Natural killer cell treated with Interleukin-12 subunit alpha and Interleukin-12 subunit beta and Interleukin-15 and Interleukin-18, amount 100 ng/mL, for 72 hours (primary cell): Measurements from ENCODE around the gene SMIM41. TPM values are rescaled to one million over a fixed set of nuclear protein-coding genes. Genes with fewer than 3 reads are reported as not detected.
A peak's percentile ranks its signal among the peaks of the same experiment; 100 is the strongest.

ENCODE experiments used
- ATAC-seq, 2 donors: fragments of 150-1000 bp; cut with Tn5 transposase in 1 of 2; sonication (Bioruptor Pico), chemical (Tn5 transposase) in 1 of 2; 2 replicates each; pipeline ENCODE4 v1.10.0; 2021
- DNase-seq: peaks from one replicate; pipeline ENCODE4 v3.0.0; 2022; ENCODE audit warnings: low spot score
- H3K27ac Mint-ChIP-seq, 2 donors: 1 replicate in 1 of 2; 2 replicates in 1 of 2; pipeline ENCODE4 v1.8.0; 2022; ENCODE audit warnings: mixed read lengths in 2 of 2, mild to moderate bottlenecking in 1 of 2, moderate library complexity in 1 of 2
- H3K27me3 Mint-ChIP-seq, 2 donors: 1 replicate in 1 of 2; 2 replicates in 1 of 2; pipeline ENCODE4 v1.8.0; 2022; ENCODE audit warnings: mixed read lengths in 2 of 2
- H3K36me3 Mint-ChIP-seq: one replicate; pipeline ENCODE4 v1.8.0; 2022; ENCODE audit warnings: mixed read lengths
- H3K4me1 Mint-ChIP-seq, 2 donors: 1 replicate in 1 of 2; 2 replicates in 1 of 2; pipeline ENCODE4 v1.8.0; 2022; ENCODE audit warnings: low read depth in 2 of 2, mixed read lengths in 2 of 2, mild to moderate bottlenecking in 1 of 2
- H3K4me3 Mint-ChIP-seq: one replicate; pipeline ENCODE4 v1.8.0; 2022; ENCODE audit warnings: mixed read lengths
- H3K9me3 Mint-ChIP-seq: 2 replicates; pipeline ENCODE4 v1.8.0; 2022; ENCODE audit warnings: mixed read lengths
- total RNA-seq, 2 donors: library from RNA; stranded (reverse); gene quantifications; one replicate each; pipeline ENCODE4 v1.2.3, GENCODE V29; 2022

SMIM41 gene
- total RNA-seq, 2 donors from 2014 or later = not detected

DNA sequence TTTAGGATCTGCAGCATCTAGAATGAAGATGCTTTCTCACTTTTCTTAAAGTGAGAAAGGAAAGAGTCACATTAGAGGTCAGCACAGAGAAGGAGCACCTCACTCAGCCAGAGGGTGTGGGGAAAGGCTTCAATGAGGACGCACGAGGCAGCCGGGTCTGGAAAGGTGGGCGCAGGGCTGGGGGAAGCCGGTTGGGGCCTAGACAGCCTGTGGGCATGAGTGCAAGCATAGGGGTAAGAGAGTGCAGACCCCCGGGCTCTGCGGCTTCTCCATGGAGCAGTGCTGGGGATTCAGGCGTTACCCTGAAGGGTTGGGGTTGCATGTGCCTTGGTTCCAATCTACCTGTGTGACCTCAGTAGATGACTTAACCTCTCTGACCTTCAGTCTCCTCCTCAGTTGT is 62.4 kb downstream of the SMIM41 start:
- no peaks in the 10 kb centered on the region for H3K4me1 Mint-ChIP-seq
- H3K9me3 Mint-ChIP-seq = no peaks in the 10 kb centered on the region
- DNase-seq = no peak
- H3K36me3 Mint-ChIP-seq = no peaks in the 10 kb centered on the region
- no peak overlapping the region for H3K27ac Mint-ChIP-seq
- no peak for ATAC-seq
- H3K4me3 Mint-ChIP-seq = no peak overlapping the region
- peaks cover 0 to 6% of the 10 kb centered on the region in 2 donors for H3K27me3 Mint-ChIP-seq

DNA sequence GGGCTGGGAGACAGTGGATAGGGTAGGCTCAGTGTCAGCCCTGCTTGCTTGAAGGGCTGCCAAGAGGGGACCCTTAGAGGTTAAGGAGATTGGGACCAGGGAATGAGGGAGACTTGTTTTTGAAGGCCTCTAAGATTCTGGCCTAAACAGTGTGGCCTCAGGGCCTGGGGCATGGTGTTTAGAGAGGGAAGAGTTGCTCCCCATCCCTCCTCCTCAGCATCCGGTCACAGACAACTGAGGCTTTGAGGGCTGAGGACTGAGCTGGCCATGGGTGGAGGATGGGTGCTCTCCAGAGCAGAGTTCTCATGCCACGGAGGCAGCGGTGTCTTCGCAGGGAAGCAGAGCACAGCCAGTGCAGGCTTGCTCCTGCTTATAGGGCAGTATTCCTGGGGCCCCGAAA is 62.9 kb downstream of the SMIM41 start:
- no peak for DNase-seq
- no peak for ATAC-seq
- H3K9me3 Mint-ChIP-seq = no peaks in the 10 kb centered on the region
- no peaks in the 10 kb centered on the region for H3K4me1 Mint-ChIP-seq
- H3K27ac Mint-ChIP-seq = no peak overlapping the region
- no peak overlapping the region for H3K4me3 Mint-ChIP-seq
- H3K27me3 Mint-ChIP-seq = peaks cover 0 to 5% of the 10 kb centered on the region in 2 donors
- H3K36me3 Mint-ChIP-seq = no peaks in the 10 kb centered on the region

DNA sequence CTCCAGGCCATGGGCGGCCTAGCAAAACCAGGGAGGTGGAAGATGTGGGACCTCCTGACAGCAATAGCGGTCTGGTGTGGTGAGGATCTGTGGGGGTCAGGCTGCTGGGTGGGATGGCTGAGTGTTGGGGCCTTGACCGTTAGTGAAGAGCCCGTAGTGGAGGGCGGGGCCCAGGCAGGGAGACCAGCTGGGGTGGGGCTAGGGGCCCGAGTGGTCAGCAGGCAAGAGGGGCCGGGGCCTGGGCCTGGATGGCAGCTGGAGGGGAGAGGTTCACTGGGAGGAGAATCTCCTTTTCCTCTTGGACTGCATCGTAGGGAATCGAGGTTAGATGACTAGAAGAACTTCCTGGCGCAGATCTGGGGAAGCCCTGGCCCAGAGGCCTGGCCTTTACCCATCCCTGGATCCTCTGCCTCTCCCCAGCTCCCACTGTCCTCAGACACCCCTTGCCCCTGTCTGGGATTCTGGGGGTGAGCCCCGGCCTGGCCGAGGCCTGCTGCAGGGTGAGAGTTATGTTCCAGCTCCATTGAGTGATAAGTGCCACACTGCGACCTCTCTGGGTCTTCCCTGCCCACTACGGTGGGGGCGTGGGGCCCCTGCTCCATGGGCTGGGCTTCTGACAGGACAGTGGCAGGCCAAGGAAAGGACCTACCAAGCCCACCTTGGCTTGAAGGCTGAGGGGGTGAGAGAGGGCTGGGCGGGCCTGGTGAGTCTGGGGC is 65.2 kb downstream of the SMIM41 start:
- Mint-ChIP-seq H3K27ac (no peak overlapping the region), H3K4me3 (no peak overlapping the region), H3K27me3 (no peaks in the 10 kb centered on the region), H3K36me3 (no peaks in the 10 kb centered on the region), H3K4me1 (no peaks in the 10 kb centered on the region), H3K9me3 (no peaks in the 10 kb centered on the region)
- DNase-seq = no peak
- ATAC-seq = no peak

DNA sequence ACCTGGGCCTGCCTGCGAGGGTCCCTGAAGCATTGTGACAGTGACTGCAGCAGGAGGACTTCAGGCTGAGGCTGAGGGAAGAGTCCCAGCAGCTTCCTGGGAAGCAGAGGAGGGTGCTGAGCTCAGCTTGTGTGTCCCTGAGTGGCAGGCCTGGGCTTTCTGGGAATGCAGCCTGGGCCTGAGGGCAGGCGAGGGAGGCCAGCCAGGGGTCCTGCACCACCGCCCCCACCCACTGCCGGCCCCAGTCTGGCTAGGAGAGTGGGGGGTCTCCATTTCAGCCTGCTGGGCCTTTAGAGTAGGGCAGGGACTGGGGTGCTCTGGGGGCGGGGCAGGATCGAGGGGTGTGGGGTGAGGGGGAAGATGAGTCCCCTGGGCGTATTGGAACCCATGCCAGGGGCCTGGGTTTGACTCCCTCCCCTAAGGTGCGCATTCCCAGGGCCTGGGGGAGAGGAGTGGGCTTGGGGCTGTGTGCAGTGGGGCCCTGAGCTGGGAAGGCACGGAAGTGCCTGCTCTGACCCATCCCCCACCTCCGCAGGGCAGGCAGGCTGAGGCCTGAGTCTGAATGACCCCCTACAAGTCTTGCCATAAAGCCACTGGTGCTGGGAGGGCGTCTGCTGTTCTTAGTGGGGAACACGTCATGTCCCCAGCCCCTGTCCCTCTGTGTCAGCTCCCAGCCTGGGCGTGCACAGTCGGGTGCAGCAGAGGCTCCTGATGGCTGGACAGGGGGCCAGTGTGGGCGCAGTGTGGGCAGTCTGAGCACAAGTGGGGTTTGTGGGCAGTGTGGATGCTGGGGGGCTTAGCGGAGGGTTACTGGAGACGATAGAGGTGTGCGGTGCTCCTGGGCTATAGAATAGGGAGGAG is 66.0 kb downstream of the SMIM41 start:
- H3K4me1 Mint-ChIP-seq = no peaks in the 10 kb centered on the region
- H3K27me3 Mint-ChIP-seq = no peaks in the 10 kb centered on the region
- H3K4me3 Mint-ChIP-seq = no peak overlapping the region
- DNase-seq (no peak), ATAC-seq (no peak)
- no peaks in the 10 kb centered on the region for H3K9me3 Mint-ChIP-seq
- no peak overlapping the region for H3K27ac Mint-ChIP-seq
- no peaks in the 10 kb centered on the region for H3K36me3 Mint-ChIP-seq

DNA sequence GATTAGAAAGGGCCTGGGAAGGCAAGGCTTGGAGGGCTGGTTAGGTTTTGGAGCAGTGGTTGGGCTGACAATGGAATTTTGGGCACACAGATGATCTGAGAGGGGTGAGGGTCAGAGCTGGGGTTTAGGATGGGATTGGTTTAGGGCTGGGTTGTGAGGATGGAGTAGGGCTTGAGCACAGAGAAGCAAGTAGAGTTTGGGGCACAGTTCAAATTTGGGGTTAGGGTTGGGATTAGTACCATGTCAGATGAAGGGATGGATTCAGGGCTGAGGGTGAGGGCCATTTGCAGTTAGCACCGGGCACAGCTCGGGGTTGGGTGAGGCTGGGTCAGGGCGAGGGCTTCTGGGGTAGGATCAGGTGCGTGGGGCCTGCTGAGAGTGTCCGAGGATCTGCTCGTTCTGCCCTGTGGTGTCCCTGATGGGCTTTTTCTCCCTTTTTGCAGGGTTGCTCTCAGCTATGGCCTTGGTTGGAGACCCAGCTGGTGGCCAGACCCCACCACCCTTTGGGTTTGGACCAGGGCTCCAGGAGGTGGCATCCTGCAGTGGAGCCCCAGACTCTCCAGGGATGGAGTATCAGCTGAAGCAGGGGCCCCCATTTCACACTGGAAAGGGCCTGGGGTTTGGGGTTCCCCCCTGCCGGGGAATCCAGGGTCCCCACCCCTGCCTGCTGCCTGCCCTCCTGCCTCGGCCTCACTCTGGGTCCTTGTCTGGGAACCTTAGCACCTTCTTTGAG is 66.8 kb downstream of the SMIM41 start:
- DNase-seq = no peak
- peaks cover 0 to 1% of the 10 kb centered on the region in 2 donors for H3K4me1 Mint-ChIP-seq
- H3K4me3 Mint-ChIP-seq = no peak overlapping the region
- H3K9me3 Mint-ChIP-seq = no peaks in the 10 kb centered on the region
- H3K36me3 Mint-ChIP-seq = no peaks in the 10 kb centered on the region
- no peak for ATAC-seq
- H3K27ac Mint-ChIP-seq = no peak overlapping the region
- no peaks in the 10 kb centered on the region for H3K27me3 Mint-ChIP-seq

DNA sequence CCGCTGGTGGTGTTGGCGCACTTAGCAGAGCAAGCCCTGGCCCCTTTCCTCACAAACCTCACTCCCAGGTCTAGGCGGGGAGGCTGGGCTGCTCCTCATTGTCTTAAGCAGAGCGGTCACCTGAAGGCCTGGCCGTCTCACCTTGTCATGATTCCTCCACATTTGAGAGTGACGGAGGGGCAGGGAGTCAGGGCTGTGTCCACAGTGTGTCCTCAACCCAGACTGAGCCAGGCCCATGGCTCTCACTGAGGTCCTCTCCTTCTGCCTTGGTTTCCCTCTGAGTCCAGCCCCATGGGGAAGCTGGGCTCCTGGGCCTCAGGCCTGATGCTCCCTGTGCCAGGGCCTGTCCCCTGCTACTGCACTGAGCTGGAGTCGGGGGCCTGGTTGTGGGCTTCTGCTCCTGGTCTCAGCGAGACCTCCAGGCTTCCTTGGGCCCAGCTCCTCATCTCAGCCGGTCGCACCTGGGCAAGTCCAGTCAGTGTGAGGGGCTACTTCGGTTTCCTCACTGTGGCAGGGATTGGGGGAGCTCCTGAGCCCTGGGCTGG is 67.4 kb downstream of the SMIM41 start:
- no peak overlapping the region for H3K27ac Mint-ChIP-seq
- ATAC-seq = peak in 1 of 2 donors; percentile 8
- no peaks in the 10 kb centered on the region for H3K36me3 Mint-ChIP-seq
- peaks cover 5 to 7% of the 10 kb centered on the region in 2 donors for H3K4me1 Mint-ChIP-seq
- no peak for DNase-seq
- no peak overlapping the region for H3K4me3 Mint-ChIP-seq
- H3K27me3 Mint-ChIP-seq = no peaks in the 10 kb centered on the region
- H3K9me3 Mint-ChIP-seq = no peaks in the 10 kb centered on the region

DNA sequence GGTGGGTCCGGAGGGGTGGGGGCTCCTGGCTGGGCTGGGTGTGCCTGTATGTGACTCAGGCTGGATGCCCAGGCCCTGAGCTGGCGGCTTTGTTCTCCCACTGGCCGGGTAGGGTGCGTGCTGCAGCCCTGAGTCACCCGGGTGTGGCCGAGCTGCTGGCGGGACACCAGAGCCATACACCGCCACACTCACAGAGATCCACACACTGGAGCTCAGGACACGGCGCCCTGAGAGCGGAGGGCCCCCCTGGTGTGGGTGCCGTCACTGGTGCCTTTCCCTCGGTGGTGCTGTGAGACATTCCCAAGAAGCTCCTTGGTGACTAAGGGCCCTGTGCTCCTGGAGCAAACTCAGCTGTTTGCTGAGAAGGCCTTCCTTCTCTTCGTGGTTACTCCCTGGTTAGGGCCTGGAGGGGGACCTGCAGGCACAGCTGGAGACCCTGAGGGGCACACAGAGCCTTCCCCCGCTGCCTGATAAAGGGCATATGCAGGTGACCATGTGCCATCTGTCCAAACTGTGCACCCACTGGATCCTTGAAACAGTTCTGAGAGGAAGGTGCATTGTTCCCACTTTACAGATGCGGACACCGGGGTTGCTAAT is 68.0 kb downstream of the SMIM41 start:
- ATAC-seq = no peak
- no peaks in the 10 kb centered on the region for H3K27me3 Mint-ChIP-seq
- no peak overlapping the region for H3K27ac Mint-ChIP-seq
- no peak overlapping the region for H3K4me3 Mint-ChIP-seq
- H3K36me3 Mint-ChIP-seq = no peaks in the 10 kb centered on the region
- H3K4me1 Mint-ChIP-seq = peaks cover 5 to 7% of the 10 kb centered on the region in 2 donors
- no peaks in the 10 kb centered on the region for H3K9me3 Mint-ChIP-seq
- no peak for DNase-seq

DNA sequence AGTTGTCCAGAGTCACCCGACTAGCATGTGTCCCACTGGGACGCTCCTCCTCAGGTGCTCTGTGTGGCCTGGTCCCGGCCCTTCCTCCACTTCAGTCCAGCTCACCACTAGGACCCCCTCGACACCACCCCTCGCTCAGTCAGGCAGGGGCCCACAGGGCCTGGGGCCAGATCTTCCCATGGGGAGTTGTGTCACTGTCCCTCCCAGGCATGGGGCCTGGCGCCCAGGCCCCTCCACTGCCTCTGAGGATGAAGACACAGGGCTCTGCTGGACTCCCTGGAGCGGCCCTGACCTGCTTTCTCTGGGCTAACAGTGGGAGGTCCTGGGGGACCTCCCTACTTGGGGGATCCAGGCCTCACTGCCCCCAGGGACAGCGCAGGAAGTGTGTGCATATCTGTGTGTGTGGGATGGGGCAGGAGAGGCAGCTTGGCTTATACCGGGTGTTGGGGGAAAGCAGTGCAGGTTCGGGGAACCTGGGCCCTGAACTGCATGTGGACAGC is 68.5 kb downstream of the SMIM41 start:
- no peaks in the 10 kb centered on the region for H3K27me3 Mint-ChIP-seq
- DNase-seq (no peak), ATAC-seq (no peak)
- no peaks in the 10 kb centered on the region for H3K9me3 Mint-ChIP-seq
- H3K27ac Mint-ChIP-seq = no peak overlapping the region
- peaks cover 5 to 7% of the 10 kb centered on the region in 2 donors for H3K4me1 Mint-ChIP-seq
- H3K4me3 Mint-ChIP-seq = no peak overlapping the region
- H3K36me3 Mint-ChIP-seq = no peaks in the 10 kb centered on the region

DNA sequence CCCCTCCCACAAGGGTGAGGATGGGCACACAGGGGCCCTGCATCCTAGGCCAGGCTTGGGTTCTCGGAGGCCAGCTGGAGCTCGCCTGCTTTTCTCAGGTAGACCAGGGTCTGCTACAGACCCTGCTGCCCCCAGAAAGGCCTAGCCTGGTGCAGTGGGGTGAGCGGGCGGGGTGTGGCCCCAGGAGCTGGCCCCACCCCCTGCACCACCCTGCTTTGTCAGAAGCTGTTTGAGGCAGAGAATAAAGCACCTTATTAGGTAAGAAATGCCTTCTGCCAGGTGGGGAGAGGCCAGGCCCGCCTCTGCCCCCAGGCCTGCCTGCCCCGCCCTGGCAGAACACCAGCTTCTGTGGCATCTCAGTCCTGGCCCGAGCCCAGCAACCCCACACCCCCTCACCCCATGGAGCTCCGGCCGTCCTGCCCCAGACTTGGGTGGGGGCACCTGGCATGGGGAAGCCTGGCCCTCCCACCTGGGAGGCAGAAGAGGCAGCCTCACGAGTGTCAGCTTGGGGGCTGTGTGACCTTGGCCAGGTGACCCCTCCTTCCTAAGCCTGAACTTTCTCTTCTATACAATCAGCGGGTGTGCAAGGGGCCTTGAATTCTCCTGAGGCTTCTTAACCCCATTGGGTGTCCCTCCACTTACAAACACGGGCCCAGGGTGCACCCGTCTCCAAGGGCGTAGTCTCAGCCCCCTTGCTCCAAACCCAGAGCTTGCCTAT is 69.1 kb downstream of the SMIM41 start:
- DNase-seq (no peak), ATAC-seq (no peak)
- H3K4me1 Mint-ChIP-seq = peaks cover 5 to 7% of the 10 kb centered on the region in 2 donors
- no peaks in the 10 kb centered on the region for H3K36me3 Mint-ChIP-seq
- no peak overlapping the region for H3K27ac Mint-ChIP-seq
- no peak overlapping the region for H3K4me3 Mint-ChIP-seq
- no peaks in the 10 kb centered on the region for H3K27me3 Mint-ChIP-seq
- H3K9me3 Mint-ChIP-seq = no peaks in the 10 kb centered on the region

DNA sequence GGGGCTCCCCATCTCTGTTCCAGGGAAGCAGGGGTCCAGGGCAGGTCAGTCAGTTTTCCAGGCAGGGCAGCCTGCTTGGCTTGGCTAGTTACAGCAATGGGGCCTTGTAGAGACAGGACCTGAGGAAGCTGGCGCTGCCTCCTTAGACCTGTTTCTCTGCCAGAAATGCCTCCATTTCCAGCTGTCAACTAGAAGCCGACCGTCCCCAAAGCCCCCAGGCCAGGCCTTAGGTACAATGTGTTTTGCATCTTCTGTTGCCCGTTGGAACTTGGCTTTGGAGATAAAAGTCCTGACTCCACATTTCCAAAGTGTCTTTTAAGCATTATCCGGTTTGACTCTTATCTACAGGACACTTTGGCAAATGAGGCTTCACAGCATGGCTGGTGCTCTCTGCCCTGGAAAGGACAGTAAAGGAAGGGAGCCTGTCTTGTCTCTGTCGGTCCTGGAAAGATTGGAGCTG is 69.7 kb downstream of the SMIM41 start:
- H3K4me3 Mint-ChIP-seq = no peak overlapping the region
- no peaks in the 10 kb centered on the region for H3K36me3 Mint-ChIP-seq
- no peaks in the 10 kb centered on the region for H3K27me3 Mint-ChIP-seq
- peaks cover 5 to 7% of the 10 kb centered on the region in 2 donors for H3K4me1 Mint-ChIP-seq
- ATAC-seq = no peak
- no peaks in the 10 kb centered on the region for H3K9me3 Mint-ChIP-seq
- no peak overlapping the region for H3K27ac Mint-ChIP-seq
- DNase-seq = no peak

DNA sequence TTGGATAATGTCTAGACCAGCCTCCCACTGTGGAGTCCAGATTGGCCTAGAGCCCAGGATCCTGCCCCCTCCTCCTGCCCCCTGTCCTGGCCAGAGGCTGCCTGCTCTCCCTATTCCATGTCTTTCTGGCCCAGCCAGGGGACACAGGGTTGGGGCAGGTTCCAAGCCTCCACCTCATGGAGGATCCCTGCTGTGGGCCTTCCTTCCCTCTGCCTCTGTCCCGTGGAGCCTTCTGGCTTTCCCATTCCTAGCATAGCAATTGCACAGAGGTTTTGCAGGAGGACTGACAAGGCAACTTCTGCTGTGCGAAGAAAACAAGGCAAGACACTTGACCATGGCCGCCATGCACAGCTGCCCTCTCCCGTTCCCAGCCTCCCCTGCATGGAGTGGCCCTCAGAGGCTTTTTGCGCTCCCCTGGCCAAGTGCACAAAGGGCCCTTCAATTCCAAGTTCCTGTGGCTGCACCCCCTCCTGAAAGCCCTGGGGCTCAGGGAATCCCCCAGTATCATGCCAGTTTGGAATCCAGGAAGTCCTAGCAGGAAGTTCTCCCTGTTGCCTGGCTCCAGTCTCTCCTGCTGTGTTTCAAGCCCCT is 70.2 kb downstream of the SMIM41 start:
- Mint-ChIP-seq H3K36me3 (no peaks in the 10 kb centered on the region), H3K4me3 (no peak overlapping the region), H3K9me3 (no peaks in the 10 kb centered on the region), H3K27ac (no peak overlapping the region), H3K4me1 (peaks cover 5 to 7% of the 10 kb centered on the region in 2 donors), H3K27me3 (no peaks in the 10 kb centered on the region)
- ATAC-seq (no peak), DNase-seq (no peak)

DNA sequence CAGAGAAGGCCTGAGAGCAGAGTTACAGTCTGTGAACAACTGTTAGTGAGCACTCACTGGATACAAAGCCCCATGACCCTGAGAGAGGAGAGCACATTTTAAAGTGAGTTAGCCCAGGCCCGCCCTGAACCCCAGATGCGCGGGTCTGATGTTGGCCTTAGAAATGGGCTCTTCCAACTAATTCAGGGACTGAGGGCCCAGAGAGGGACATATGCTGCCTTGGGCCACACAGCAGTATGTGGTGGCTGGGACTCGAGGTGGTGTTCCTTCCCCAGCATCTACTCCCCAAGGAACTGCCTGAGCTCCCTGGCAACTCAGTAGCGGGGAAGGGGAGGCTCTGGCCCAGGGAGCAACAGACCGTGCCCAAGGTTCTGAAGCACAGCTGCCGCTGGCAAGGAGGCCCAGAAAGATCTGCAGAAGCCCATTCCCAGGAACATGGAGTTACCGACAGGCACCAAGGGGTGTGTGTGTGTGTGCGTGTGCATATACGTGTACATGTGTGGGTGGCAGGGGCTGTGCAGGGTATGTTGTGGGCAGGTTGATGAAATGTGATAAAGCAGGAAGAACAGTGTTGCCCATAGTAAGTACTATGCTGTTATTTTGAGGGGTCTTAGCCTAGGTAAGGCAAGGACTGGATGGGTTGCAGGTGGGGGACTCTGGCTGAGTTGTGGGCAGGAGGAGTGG is 71.8 kb downstream of the SMIM41 start:
- Mint-ChIP-seq H3K9me3 (no peaks in the 10 kb centered on the region), H3K4me3 (peak overlapping the region; percentile 27), H3K36me3 (no peaks in the 10 kb centered on the region), H3K27me3 (no peaks in the 10 kb centered on the region), H3K27ac (peak overlapping the region; percentile 7 to 37), H3K4me1 (peaks cover 5 to 7% of the 10 kb centered on the region in 2 donors)
- no peak for ATAC-seq
- DNase-seq = no peak
